Measurements from ENCODE around the gene CMTM4. TPM values are rescaled to one million over a fixed set of nuclear protein-coding genes. Genes with fewer than 3 reads are reported as not detected.

Gene CMTM4
- total and polyA plus RNA-seq, 8 donors, result 14.9 to 43.5 (median 36.5) TPM

GRCh38 chr16:66640724-66641314 is 55.7 kb downstream of the CMTM4 start:
- Histone ChIP-seq H3K4me3 (no peak overlapping the region), H3K4me1 (peaks cover 0 to 15% (median 7%) of the 10 kb centered on the region in 3 donors), H3K27me3 (no peaks in the 10 kb centered on the region), H3K9me3 (no peaks in the 10 kb centered on the region), H3K36me3 (no peaks in the 10 kb centered on the region), H3K27ac (no peak overlapping the region)
- intact Hi-C loops (cut with DNase I), result no loop called here
- DNase-seq, result no peak
- no peak for TF ChIP-seq CTCF (IDR thresholded peaks at IDR 0.05)
- ATAC-seq, result no peak
- WGBS, 2 donors, result 92 to 95% methylated on average over 3 of the region's 3 CpGs
- no peak for FAIRE-seq

- H3K4me3 ChIP-seq, result no peak overlapping the region
- no peaks in the 10 kb centered on the region for H3K27me3 ChIP-seq
- peak overlapping the region in 1 of 4 donors; percentile 39 for H3K27ac ChIP-seq
- no peaks in the 10 kb centered on the region for H3K36me3 ChIP-seq
- ATAC-seq (peak in 3 of 4 donors; percentile 14 to 34 (median 19)), FAIRE-seq (no peak), DNase-seq (no peak)
- WGBS, 2 donors, result 83 to 87% methylated on average over 6 of the region's 6 CpGs
- peaks cover 0 to 15% (median 7%) of the 10 kb centered on the region in 3 donors for H3K4me1 ChIP-seq
- no peaks in the 10 kb centered on the region for H3K9me3 ChIP-seq
- TF ChIP-seq CTCF (IDR thresholded peaks at IDR 0.05), result no peak
- intact Hi-C loops (cut with DNase I), result no loop called here
Observed at GRCh38 chr16:66639091-66639885, 57.3 kb downstream of the CMTM4 start.

- H3K9me3 ChIP-seq, result no peaks in the 10 kb centered on the region
- no peaks in the 10 kb centered on the region for H3K27me3 ChIP-seq
- H3K4me3 ChIP-seq, result no peak overlapping the region
- peaks cover 0 to 10% (median 7%) of the 10 kb centered on the region in 3 donors for H3K4me1 ChIP-seq
- 91 to 96% methylated on average over 3 of the region's 3 CpGs for WGBS, 2 donors
- TF ChIP-seq CTCF (IDR thresholded peaks at IDR 0.05), result no peak
- ATAC-seq (no peak), DNase-seq (no peak), FAIRE-seq (no peak)
- intact Hi-C loops (cut with DNase I), result no loop called here
- no peak overlapping the region for H3K27ac ChIP-seq
- no peaks in the 10 kb centered on the region for H3K36me3 ChIP-seq
Observed at GRCh38 chr16:66637806-66638205, 58.7 kb downstream of the CMTM4 start.

- no peak overlapping the region for H3K4me3 ChIP-seq
- H3K4me1 ChIP-seq, result no peaks in the 10 kb centered on the region
- no peak overlapping the region for H3K27ac ChIP-seq
- no peaks in the 10 kb centered on the region for H3K36me3 ChIP-seq
- H3K27me3 ChIP-seq, result no peaks in the 10 kb centered on the region
- 59 to 60% methylated on average over 5 of the region's 5 CpGs for WGBS, 2 donors
- DNase-seq (no peak), ATAC-seq (no peak), FAIRE-seq (no peak)
- no peaks in the 10 kb centered on the region for H3K9me3 ChIP-seq
- no peak for TF ChIP-seq CTCF (IDR thresholded peaks at IDR 0.05)
- intact Hi-C loops (cut with DNase I), result no loop called here
Observed at GRCh38 chr16:66636199-66636598, 60.3 kb downstream of the CMTM4 start.

GRCh38 chr16:66635406-66635805 is 61.1 kb downstream of the CMTM4 start:
- no peak overlapping the region for H3K4me3 ChIP-seq
- 85% methylated on average over 6 of the region's 6 CpGs for WGBS, 2 donors
- no peaks in the 10 kb centered on the region for H3K9me3 ChIP-seq
- H3K27me3 ChIP-seq, result no peaks in the 10 kb centered on the region
- no peaks in the 10 kb centered on the region for H3K36me3 ChIP-seq
- ATAC-seq (no peak), DNase-seq (no peak), FAIRE-seq (no peak)
- no peak for TF ChIP-seq CTCF (IDR thresholded peaks at IDR 0.05)
- no peak overlapping the region for H3K27ac ChIP-seq
- no peaks in the 10 kb centered on the region for H3K4me1 ChIP-seq
- intact Hi-C loops (cut with DNase I), result no loop called here

Data from pancreas (tissue), 10 donors.